Gastroesophageal sphincter (tissue), 4 donors: Measurements from ENCODE around the gene LETM1. TPM values are rescaled to one million over a fixed set of nuclear protein-coding genes. Genes with fewer than 3 reads are reported as not detected.

Experiments
- ATAC-seq: fragments of 150-250 bp; one replicate; pipeline ENCODE4 v1.9.1; 2016; ENCODE audit warnings: mild to moderate bottlenecking, moderate library complexity
- H3K27ac ChIP-seq, 4 donors: fragments of 200-600 bp; sonication (generic) in 3 of 4; 1 replicate in 3 of 4; 2 replicates in 1 of 4; pipeline ENCODE4 v1.5.1; 2016 to 2019
- H3K27me3 ChIP-seq: fragments of 200-600 bp; sonication (generic); one replicate; pipeline ENCODE4 v1.5.1; 2019
- H3K36me3 ChIP-seq, 2 donors: fragments of 200-600 bp; sonication (generic); one replicate each; pipeline ENCODE4 v1.5.1; 2019; ENCODE audit warnings: control low read depth in 1 of 2
- H3K4me1 ChIP-seq, 3 donors: fragments of 200-600 bp; sonication (generic); 1 replicate in 2 of 3; 2 replicates in 1 of 3; pipeline ENCODE4 v1.5.1; 2016 to 2019; ENCODE audit warnings: control low read depth in 2 of 3
- H3K4me3 ChIP-seq, 2 donors: fragments of 200-600 bp; sonication (generic); one replicate each; pipeline ENCODE4 v1.5.1; 2019; ENCODE audit warnings: mild to moderate bottlenecking in 1 of 2, moderate library complexity in 1 of 2
- H3K9me3 ChIP-seq, 3 donors: fragments of 200-600 bp; sonication (generic); one replicate each; pipeline ENCODE4 v1.5.1; 2017 to 2019; ENCODE audit warnings: control low read depth in 2 of 3
- EP300 ChIP-seq: sonication (generic); formaldehyde crosslinking; IDR thresholded peaks from one replicate; pipeline ENCODE4 v1.6.1; 2017; ENCODE audit warnings: antibody characterized with exemption, mild to moderate bottlenecking
- POLR2A ChIP-seq, 2 donors: fragments of 450-650 bp; IDR thresholded peaks; one replicate each; pipeline ENCODE4 v1.6.1; 2017; ENCODE audit warnings: antibody characterized with exemption in 2 of 2, mild to moderate bottlenecking in 2 of 2, moderate library complexity in 1 of 2
- POLR2AphosphoS5 ChIP-seq: sonication (generic); formaldehyde crosslinking; IDR thresholded peaks from one replicate; pipeline ENCODE4 v1.6.1; 2017; ENCODE audit warnings: antibody characterized with exemption
- WGBS, 2 donors: methylation state at CpG; one replicate each; pipeline ENCODE4 v1.1.5; 2018; ENCODE audit warnings: low coverage in 1 of 2; 5-methylcytosine and 5-hydroxymethylcytosine counted together
- total RNA-seq, 4 donors: library from RNA; depleted of rRNA; stranded (reverse); fragments of >200 nt; gene quantifications; one replicate each; pipeline ENCODE4 v1.1.0, GENCODE V29; 2016
- TF ChIP-seq, protein P1 (sequence below), 4 experiments: fragments of 200-600 bp in 2 of 4; fragments of 450-650 bp in 2 of 4; sonication (generic) in 1 of 4; IDR thresholded peaks; one replicate each; pipeline ENCODE4 v1.5.1; 2017 to 2019; ENCODE audit warnings: antibody characterized with exemption in 4 of 4, mild to moderate bottlenecking in 2 of 4, moderate library complexity in 2 of 4

The LETM1 gene
- total RNA-seq, 4 donors from 2014 or later, result 24.0 to 29.2 (median 26.9) TPM

- H3K36me3 ChIP-seq, result no peaks in the 10 kb centered on the region
- TF ChIP-seq EP300 (no peak), POLR2A (IDR thresholded peaks at IDR 0.05) (peak; percentile 76 to 80), POLR2AphosphoS5 (no peak)
- TF ChIP-seq, protein P1, sequence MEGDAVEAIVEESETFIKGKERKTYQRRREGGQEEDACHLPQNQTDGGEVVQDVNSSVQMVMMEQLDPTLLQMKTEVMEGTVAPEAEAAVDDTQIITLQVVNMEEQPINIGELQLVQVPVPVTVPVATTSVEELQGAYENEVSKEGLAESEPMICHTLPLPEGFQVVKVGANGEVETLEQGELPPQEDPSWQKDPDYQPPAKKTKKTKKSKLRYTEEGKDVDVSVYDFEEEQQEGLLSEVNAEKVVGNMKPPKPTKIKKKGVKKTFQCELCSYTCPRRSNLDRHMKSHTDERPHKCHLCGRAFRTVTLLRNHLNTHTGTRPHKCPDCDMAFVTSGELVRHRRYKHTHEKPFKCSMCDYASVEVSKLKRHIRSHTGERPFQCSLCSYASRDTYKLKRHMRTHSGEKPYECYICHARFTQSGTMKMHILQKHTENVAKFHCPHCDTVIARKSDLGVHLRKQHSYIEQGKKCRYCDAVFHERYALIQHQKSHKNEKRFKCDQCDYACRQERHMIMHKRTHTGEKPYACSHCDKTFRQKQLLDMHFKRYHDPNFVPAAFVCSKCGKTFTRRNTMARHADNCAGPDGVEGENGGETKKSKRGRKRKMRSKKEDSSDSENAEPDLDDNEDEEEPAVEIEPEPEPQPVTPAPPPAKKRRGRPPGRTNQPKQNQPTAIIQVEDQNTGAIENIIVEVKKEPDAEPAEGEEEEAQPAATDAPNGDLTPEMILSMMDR (IDR thresholded peaks at IDR 0.05), result no peak
- no peaks in the 10 kb centered on the region for H3K9me3 ChIP-seq
- peaks cover 0 to 28% (median 8%) of the 10 kb centered on the region in 3 donors for H3K4me1 ChIP-seq
- no CpG with 5 or more reads among the region's 155 CpGs for WGBS, 2 donors
- ATAC-seq, result peak; percentile 91
- H3K4me3 ChIP-seq, result peak within 1 kb of the TSS; percentile 94 to 100
- peak within 1 kb of the TSS; percentile 99 to 100 (median 99) for H3K27ac ChIP-seq
- H3K27me3 ChIP-seq, result peaks cover 19% of the 10 kb centered on the region
Observed at GRCh38 chr4:1870578-1871443, 14.9 kb upstream of the LETM1 start, which contains the start of gene NSD2. Gene NSD2 (plus strand): TSS chr4:1871393. CDS start chr4:1900655, 29,262 bp downstream.

DNA sequence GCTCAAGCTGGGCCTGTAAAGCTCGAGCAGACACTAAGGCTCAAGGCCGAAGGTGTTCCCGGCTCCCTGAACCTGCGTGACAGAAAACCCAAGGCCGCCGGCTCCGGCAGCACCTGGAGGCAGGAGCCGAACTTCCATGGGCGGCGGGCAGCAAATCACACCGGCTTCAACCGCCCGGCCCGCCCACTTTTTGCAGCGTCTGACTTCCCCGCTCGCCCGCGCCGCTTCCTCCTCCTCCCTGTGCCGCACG lies 14.3 kb upstream of the LETM1 start:
- H3K36me3 ChIP-seq, result no peaks in the 10 kb centered on the region
- peak; percentile 75 for ATAC-seq
- H3K27ac ChIP-seq, result peak overlapping the region; percentile 96 to 100 (median 99)
- H3K9me3 ChIP-seq, result no peaks in the 10 kb centered on the region
- H3K4me3 ChIP-seq, result peak overlapping the region; percentile 84 to 94
- TF ChIP-seq POLR2A (IDR thresholded peaks at IDR 0.05), result no peak
- TF ChIP-seq, protein P1 (IDR thresholded peaks at IDR 0.05), result no peak
- TF ChIP-seq EP300, result no peak
- TF ChIP-seq POLR2AphosphoS5, result no peak
- peaks cover 24% of the 10 kb centered on the region for H3K27me3 ChIP-seq
- peaks cover 0 to 28% (median 8%) of the 10 kb centered on the region in 3 donors for H3K4me1 ChIP-seq
- no CpG with 5 or more reads among the region's 22 CpGs for WGBS, 2 donors

GRCh38 chr4:1869530-1870327 lies 13.8 kb upstream of the LETM1 start:
- WGBS, 2 donors, result 69 to 82% methylated on average over 8 to 13 of the region's 19 CpGs
- ATAC-seq, result no peak

GRCh38 chr4:1868912-1869311 lies 13.0 kb upstream of the LETM1 start:
- H3K4me3 ChIP-seq, result no peak overlapping the region
- WGBS, 2 donors, result 80 to 100% methylated on average over 1 to 2 of the region's 3 CpGs
- no peak overlapping the region for H3K27ac ChIP-seq
- H3K9me3 ChIP-seq, result no peaks in the 10 kb centered on the region
- H3K4me1 ChIP-seq, result peaks cover 0 to 28% (median 8%) of the 10 kb centered on the region in 3 donors
- peaks cover 38% of the 10 kb centered on the region for H3K27me3 ChIP-seq
- no peak for TF ChIP-seq POLR2A (IDR thresholded peaks at IDR 0.05)
- H3K36me3 ChIP-seq, result no peaks in the 10 kb centered on the region
- no peak for ATAC-seq

More at GRCh38 chr4:1869530-1870327, 13.8 kb upstream of the LETM1 start:
- Histone ChIP-seq H3K36me3 (no peaks in the 10 kb centered on the region), H3K27ac (peak overlapping the region; percentile 96 to 100 (median 99)), H3K27me3 (peaks cover 30% of the 10 kb centered on the region), H3K9me3 (no peaks in the 10 kb centered on the region), H3K4me3 (peak overlapping the region; percentile 84 to 94), H3K4me1 (peaks cover 0 to 28% (median 8%) of the 10 kb centered on the region in 3 donors)
- TF ChIP-seq POLR2A (IDR thresholded peaks at IDR 0.05) (no peak), POLR2AphosphoS5 (no peak), EP300 (no peak)
- TF ChIP-seq, protein P1 (IDR thresholded peaks at IDR 0.05), result no peak

GRCh38 chr4:1868293-1868692 lies 12.3 kb upstream of the LETM1 start:
- H3K9me3 ChIP-seq, result no peaks in the 10 kb centered on the region
- no peak for ATAC-seq
- WGBS, 2 donors, result 64 to 100% methylated on average over 2 to 3 of the region's 5 CpGs
- H3K36me3 ChIP-seq, result no peaks in the 10 kb centered on the region
- TF ChIP-seq POLR2AphosphoS5 (no peak), EP300 (no peak), POLR2A (IDR thresholded peaks at IDR 0.05) (no peak)
- TF ChIP-seq, protein P1 (IDR thresholded peaks at IDR 0.05), result no peak
- peaks cover 0 to 21% (median 8%) of the 10 kb centered on the region in 3 donors for H3K4me1 ChIP-seq
- H3K4me3 ChIP-seq, result no peak overlapping the region
- peaks cover 44% of the 10 kb centered on the region for H3K27me3 ChIP-seq
- no peak overlapping the region for H3K27ac ChIP-seq
